Endothelial cell of umbilical vein (primary cell): ENCODE results near the gene GCNT1. TPM values are rescaled to one million over a fixed set of nuclear protein-coding genes. Genes with fewer than 3 reads are reported as not detected.

Source experiments
- BruUV-seq: library from RNA; stranded (reverse); fragments of 400-500 nt; replicated peaks from 2 replicates; lab custom pipeline; 2021; lab: Mats Ljungman, UMichigan
- CTCF ChIA-PET: fragments of 300-600, 350-600 bp; sonication (Branson Sonifier 250); formaldehyde crosslinking; loops from one replicate; lab custom pipeline; 2021; ENCODE audit warnings: antibody characterized with exemption, inconsistent platforms; lab: Charles Lee
- POLR2A ChIA-PET: fragments of 300-600, 350-600 bp; sonication (Branson Sonifier 250); formaldehyde crosslinking; loops from one replicate; lab custom pipeline; 2021; ENCODE audit warnings: antibody characterized with exemption, inconsistent platforms; lab: Charles Lee
- DNase-seq: peaks from one replicate; pipeline ENCODE4 v3.0.0-alpha.2; 2011; ENCODE audit warnings: low read depth, low spot score
- FAIRE-seq: peaks from 2 replicates; lab custom pipeline; 2011; peaks lifted over from hg19 to GRCh38; lab: Jason Lieb, UNC
- H2AFZ ChIP-seq: 2 replicates; pipeline ENCODE4 v1.6.0; 2012; ENCODE audit warnings: low read depth, low read length, control low read depth, inconsistent platforms
- H3K27ac ChIP-seq: 2 replicates; pipeline ENCODE4 v1.5.1; 2011; ENCODE audit warnings: low read depth, mild to moderate bottlenecking, control low read depth, low read length, moderate library complexity; ENCODE audit not compliant: insufficient read depth
- H3K27me3 ChIP-seq, 2 experiments: 2 replicates each; pipeline versions ENCODE4 v1.6.0 to v1.6.1; 2011; ENCODE audit warnings: low read length in 2 of 2, mixed read lengths in 1 of 2; ENCODE audit not compliant: control insufficient read depth in 2 of 2, insufficient read depth in 2 of 2
- H3K36me3 ChIP-seq, 2 experiments: 2 replicates in 1 of 2; 3 replicates in 1 of 2; pipeline ENCODE4 v1.5.1; 2011; ENCODE audit warnings: low read length in 2 of 2, mild to moderate bottlenecking in 1 of 2, moderate library complexity in 1 of 2; ENCODE audit not compliant: control insufficient read depth in 2 of 2, insufficient read depth in 2 of 2; ENCODE audit errors: extremely low read depth in 1 of 2
- H3K4me1 ChIP-seq: 3 replicates; pipeline ENCODE4 v1.5.1; 2011; ENCODE audit warnings: mild to moderate bottlenecking, low read length; ENCODE audit not compliant: control insufficient read depth, insufficient read depth; ENCODE audit errors: extremely low read depth
- H3K4me2 ChIP-seq: 2 replicates; pipeline ENCODE4 v1.6.1; 2011; ENCODE audit warnings: low read length, control low read depth, mixed read lengths; ENCODE audit not compliant: insufficient read depth
- H3K4me3 ChIP-seq, 3 experiments: fragments of 200-600 bp in 1 of 3; sonication (generic), shearing (Covaris generic) in 1 of 3; replicated peaks in 1 of 3; 2 replicates each; pipeline ENCODE4 v1.5.1; 2011 to 2016; ENCODE audit warnings: control low read depth in 3 of 3, low read length in 3 of 3, mild to moderate bottlenecking in 2 of 3, inconsistent platforms in 1 of 3, low read depth in 1 of 3, moderate library complexity in 1 of 3; ENCODE audit not compliant: insufficient read depth in 1 of 3
- H3K79me2 ChIP-seq: 2 replicates; pipeline ENCODE4 v1.6.0; 2012; ENCODE audit warnings: low read length, inconsistent platforms; ENCODE audit not compliant: control insufficient read depth, insufficient read depth
- H3K9ac ChIP-seq: replicated peaks from 2 replicates; pipeline ENCODE3; 2011; ENCODE audit warnings: low read length, control low read depth; ENCODE audit not compliant: insufficient read depth; ENCODE audit errors: extremely low read depth
- H3K9me1 ChIP-seq: replicated peaks from 3 replicates; pipeline ENCODE4 v1.6.0; 2011; ENCODE audit warnings: mild to moderate bottlenecking, low read length; ENCODE audit not compliant: control insufficient read depth, insufficient read depth; ENCODE audit errors: extremely low read depth
- H3K9me3 ChIP-seq: replicated peaks from 2 replicates; pipeline ENCODE4 v1.5.1; 2012; ENCODE audit warnings: low read length, inconsistent platforms; ENCODE audit not compliant: control insufficient read depth, insufficient read depth
- H4K20me1 ChIP-seq: replicated peaks from 2 replicates; pipeline ENCODE3; 2011; ENCODE audit warnings: mild to moderate bottlenecking, low read length; ENCODE audit not compliant: control insufficient read depth, insufficient read depth; ENCODE audit errors: extremely low read depth
- CTCF ChIP-seq, 2 donors: IDR thresholded peaks; 1 replicate in 1 of 2; 2 replicates in 1 of 2; pipeline ENCODE4 v1.5.1; 2011; ENCODE audit warnings: low read length in 2 of 2, mild to moderate bottlenecking in 2 of 2, moderate library complexity in 2 of 2, control low read depth in 1 of 2, inconsistent platforms in 1 of 2, low read depth in 1 of 2; ENCODE audit not compliant: insufficient read depth in 1 of 2; ENCODE audit errors: extremely low read depth in 1 of 2
- EZH2 ChIP-seq: IDR thresholded peaks from 2 replicates; pipeline ENCODE4 v1.6.1; 2012; ENCODE audit warnings: borderline replicate concordance, low read depth, mild to moderate bottlenecking, moderate library complexity, low read length, inconsistent platforms; ENCODE audit not compliant: severe bottlenecking
- FOS ChIP-seq: IDR thresholded peaks from 2 replicates; pipeline ENCODE4 v1.6.1; 2011; ENCODE audit warnings: mild to moderate bottlenecking, low read length, moderate library complexity, borderline replicate concordance; ENCODE audit not compliant: insufficient read depth
- JUN ChIP-seq: IDR thresholded peaks from 2 replicates; pipeline ENCODE4 v1.6.1; 2011; ENCODE audit warnings: borderline replicate concordance, low read depth; ENCODE audit not compliant: insufficient read length, insufficient read depth
- MYC ChIP-seq: IDR thresholded peaks from one replicate; pipeline ENCODE4 v1.6.1; 2011; ENCODE audit warnings: mild to moderate bottlenecking, low read depth, low read length
- dilution Hi-C: fragments of 300-500 bp; cut with MboI; formaldehyde crosslinking; loops from one replicate; pipeline ENCODE4 v1.15.0; 2019; ENCODE audit warnings: low sequenced_read_pairs; ENCODE audit not compliant: extremely low pct_ligation_motif_present
- intact Hi-C: fragments of 100-400 bp; cut with micrococcal nuclease; formaldehyde crosslinking; loops from one replicate; pipeline ENCODE4 v1.10.0; 2022
- polyA plus RNA-seq, 4 experiments: library from polyadenylated mRNA; depleted of rRNA in 3 of 4; stranded (reverse) in 3 of 4; unstranded in 1 of 4; fragments of >200 nt; gene quantifications; 2 replicates each; pipeline versions ENCODE4 v1.2.1 to v1.2.3, GENCODE V29; 2011 to 2012; ENCODE audit warnings: missing spikeins in 1 of 4
- total RNA-seq: library from RNA; stranded (reverse); gene quantifications from 2 replicates; pipeline ENCODE4 v1.2.3, GENCODE V29; 2021

The GCNT1 gene
- total and polyA plus RNA-seq, 2 donors (not counting 3 experiments of a cell fraction or from before 2014, with no cell fraction given), result 18.1 to 30.9 TPM

- Histone ChIP-seq H3K4me3 (no peak overlapping the region), H3K27me3 (no peaks in the 10 kb centered on the region), H2AFZ (no peak overlapping the region), H3K9me1 (no peaks in the 10 kb centered on the region), H3K36me3 (no peaks in the 10 kb centered on the region), H3K9ac (no peak overlapping the region), H3K79me2 (no peaks in the 10 kb centered on the region), H3K4me2 (no peak overlapping the region), H4K20me1 (no peaks in the 10 kb centered on the region), H3K27ac (no peak overlapping the region), H3K9me3 (no peaks in the 10 kb centered on the region), H3K4me1 (no peaks in the 10 kb centered on the region)
- no peak for DNase-seq
- intact Hi-C loops, result no loop called here
- dilution Hi-C loops, result no loop called here
- FAIRE-seq, result no peak
- BruUV-seq, result no TSS peak
- POLR2A ChIA-PET, result no interaction called here
- CTCF ChIA-PET, result no interaction called here
- TF ChIP-seq CTCF (IDR thresholded peaks at IDR 0.05; ENCODE audit: extremely low read depth in 1 of 2, insufficient read depth in 1 of 2, low read depth in 1 of 2, low read length in 2 of 2) (no peak), FOS (no peak), JUN (no peak), MYC (no peak), EZH2 (no peak)
These were observed 33.1 kb upstream of the GCNT1 start for GRCh38 chr9:76425677-76426453.
